IMR-90 (cell line): ENCODE data around the gene TXNL1. TPM values are rescaled to one million over a fixed set of nuclear protein-coding genes. Genes with fewer than 3 reads are reported as not detected.

Experiments
- ATAC-seq: fragments of 200-7000 bp; cut with Tn5 transposase; 2 replicates; pipeline ENCODE4 v1.9.1; 2020; ENCODE audit warnings: low read depth, mild to moderate bottlenecking, moderate library complexity
- BruUV-seq: library from RNA; stranded (reverse); fragments of 400-500 nt; replicated peaks from 2 replicates; lab custom pipeline; 2021; lab: Mats Ljungman, UMichigan
- CTCF ChIA-PET: fragments of 300-600 bp; formaldehyde crosslinking; extraction: SDS; loops from one replicate; lab custom pipeline; 2021; ENCODE audit warnings: antibody characterized with exemption; lab: Yijun Ruan, JAX
- POLR2A ChIA-PET: fragments of 300-600 bp; sonication (Branson Sonifier 250); formaldehyde crosslinking; loops from one replicate; lab custom pipeline; 2022; ENCODE audit warnings: antibody characterized with exemption; ENCODE audit not compliant: unreplicated experiment; lab: Charles Lee
- DNase-seq: peaks from one replicate; pipeline ENCODE4 v3.0.0; 2013
- H2AFZ ChIP-seq: replicated peaks from 2 replicates; pipeline ENCODE3; 2013; ENCODE audit warnings: low read length, mild to moderate bottlenecking; ENCODE audit not compliant: poor library complexity
- H2AK5ac ChIP-seq: 2 replicates; pipeline ENCODE4 v1.6.1; 2013; ENCODE audit warnings: low read depth, low read length, inconsistent platforms
- H2AK9ac ChIP-seq: replicated peaks from 2 replicates; pipeline ENCODE3; 2013; ENCODE audit warnings: mild to moderate bottlenecking, low read depth, low read length, moderate library complexity; ENCODE audit not compliant: poor library complexity
- H2BK120ac ChIP-seq: 2 replicates; pipeline ENCODE4 v1.6.1; 2013; ENCODE audit warnings: low read depth, low read length, inconsistent platforms
- H2BK15ac ChIP-seq: 3 replicates; pipeline ENCODE4 v1.6.1; 2013; ENCODE audit warnings: low read depth, low read length, inconsistent platforms
- H2BK20ac ChIP-seq: 2 replicates; pipeline ENCODE4 v1.6.1; 2013; ENCODE audit warnings: low read depth, mild to moderate bottlenecking, inconsistent platforms, low read length, moderate library complexity
- H2BK5ac ChIP-seq: 2 replicates; pipeline ENCODE4 v1.6.1; 2013; ENCODE audit warnings: mild to moderate bottlenecking, low read depth, low read length, inconsistent platforms; ENCODE audit not compliant: poor library complexity, severe bottlenecking
- H3K14ac ChIP-seq: replicated peaks from 2 replicates; pipeline ENCODE4 v1.6.1; 2013; ENCODE audit warnings: low read depth, low read length, inconsistent platforms
- H3K18ac ChIP-seq: 2 replicates; pipeline ENCODE4 v1.6.1; 2013; ENCODE audit warnings: low read depth, low read length, control low read depth
- H3K23ac ChIP-seq: 2 replicates; pipeline ENCODE4 v1.6.1; 2013; ENCODE audit warnings: low read depth, low read length, inconsistent platforms
- H3K27ac ChIP-seq: 2 replicates; pipeline ENCODE4 v1.5.1; 2013; ENCODE audit warnings: mild to moderate bottlenecking, control low read depth, low read length; ENCODE audit not compliant: insufficient read depth
- H3K27me3 ChIP-seq: 2 replicates; pipeline ENCODE4 v1.6.1; 2013; ENCODE audit warnings: low read length; ENCODE audit not compliant: control insufficient read depth, insufficient read depth
- H3K36me3 ChIP-seq: 2 replicates; pipeline ENCODE4 v1.6.1; 2013; ENCODE audit warnings: low read length, mixed read lengths; ENCODE audit not compliant: control insufficient read depth, insufficient read depth
- H3K4ac ChIP-seq: 2 replicates; pipeline ENCODE4 v1.6.1; 2013; ENCODE audit warnings: low read depth, low read length, inconsistent platforms
- H3K4me1 ChIP-seq: 2 replicates; pipeline ENCODE4 v1.6.1; 2013; ENCODE audit warnings: low read length, mixed read lengths; ENCODE audit not compliant: control insufficient read depth, insufficient read depth
- H3K4me2 ChIP-seq: 2 replicates; pipeline ENCODE4 v1.6.1; 2013; ENCODE audit warnings: low read depth, mild to moderate bottlenecking, control low read depth, low read length, moderate library complexity
- H3K4me3 ChIP-seq: 2 replicates; pipeline ENCODE4 v1.5.1; 2013; ENCODE audit warnings: low read depth, mild to moderate bottlenecking, control low read depth, low read length, moderate library complexity; ENCODE audit not compliant: insufficient read depth
- H3K56ac ChIP-seq: 2 replicates; pipeline ENCODE4 v1.6.1; 2013; ENCODE audit warnings: low read length, inconsistent platforms; ENCODE audit not compliant: insufficient read depth; ENCODE audit errors: extremely low read depth
- H3K79me1 ChIP-seq, 2 experiments: 2 replicates each; pipeline ENCODE4 v1.6.1; 2013; ENCODE audit warnings: low read length in 2 of 2, inconsistent platforms in 1 of 2, low read depth in 1 of 2
- H3K9ac ChIP-seq: 2 replicates; pipeline ENCODE4 v1.6.1; 2013; ENCODE audit warnings: low read depth, low read length, control low read depth
- H3K9me1 ChIP-seq: 2 replicates; pipeline ENCODE4 v1.6.1; 2013; ENCODE audit warnings: low read length, inconsistent platforms; ENCODE audit not compliant: insufficient read depth
- H3K9me3 ChIP-seq: 2 replicates; pipeline ENCODE4 v1.6.1; 2013; ENCODE audit warnings: low read length; ENCODE audit not compliant: control insufficient read depth, insufficient read depth
- H4K20me1 ChIP-seq: 2 replicates; pipeline ENCODE4 v1.6.1; 2013; ENCODE audit warnings: low read length, inconsistent platforms; ENCODE audit not compliant: insufficient read depth
- H4K5ac ChIP-seq: 2 replicates; pipeline ENCODE4 v1.6.1; 2013; ENCODE audit warnings: mild to moderate bottlenecking, low read depth, low read length, control low read depth
- H4K8ac ChIP-seq, 2 experiments: 2 replicates each; pipeline ENCODE4 v1.6.1; 2013; ENCODE audit warnings: low read depth in 2 of 2, low read length in 2 of 2, control low read depth in 1 of 2, inconsistent platforms in 1 of 2
- H4K91ac ChIP-seq: 2 replicates; pipeline ENCODE4 v1.6.1; 2013; ENCODE audit warnings: low read depth, low read length, inconsistent platforms; ENCODE audit not compliant: insufficient read depth
- BHLHE40 ChIP-seq: fragments of 150-350 bp; IDR thresholded peaks from 2 replicates; pipeline ENCODE4 v1.6.1; 2016; ENCODE audit warnings: mild to moderate bottlenecking, low read depth, low read length
- CEBPB ChIP-seq: IDR thresholded peaks from 2 replicates; pipeline ENCODE4 v1.6.1; 2012; ENCODE audit warnings: low read depth, low read length, improper control_type of control experiment
- CHD1 ChIP-seq: IDR thresholded peaks from 2 replicates; pipeline ENCODE4 v1.6.1; 2012; ENCODE audit warnings: low read depth, low read length, improper control_type of control experiment
- FOS ChIP-seq: fragments of 150-350 bp; IDR thresholded peaks from 2 replicates; pipeline ENCODE4 v1.6.1; 2016; ENCODE audit warnings: low read depth, low read length
- MAFK ChIP-seq: IDR thresholded peaks from 2 replicates; pipeline ENCODE4 v1.6.1; 2012; ENCODE audit warnings: low read depth, low read length, improper control_type of control experiment
- MAZ ChIP-seq: IDR thresholded peaks from 2 replicates; pipeline ENCODE4 v1.6.1; 2012; ENCODE audit warnings: low read depth, mild to moderate bottlenecking, low read length, improper control_type of control experiment, moderate library complexity, borderline replicate concordance
- MXI1 ChIP-seq: IDR thresholded peaks from 2 replicates; pipeline ENCODE4 v1.6.1; 2012; ENCODE audit warnings: low read depth, mild to moderate bottlenecking, low read length, moderate library complexity, borderline replicate concordance
- NFE2L2 ChIP-seq: fragments of 150-350 bp; IDR thresholded peaks from 2 replicates; pipeline ENCODE4 v1.6.1; 2016; ENCODE audit warnings: low read depth, mild to moderate bottlenecking, low read length
- POLR2A ChIP-seq: IDR thresholded peaks from 2 replicates; pipeline ENCODE4 v1.6.1; 2012; ENCODE audit warnings: mild to moderate bottlenecking, low read depth, low read length
- RAD21 ChIP-seq: IDR thresholded peaks from 2 replicates; pipeline ENCODE4 v1.6.1; 2012; ENCODE audit warnings: low read length, improper control_type of control experiment
- RCOR1 ChIP-seq: IDR thresholded peaks from 2 replicates; pipeline ENCODE4 v1.6.1; 2012; ENCODE audit warnings: mild to moderate bottlenecking, low read length, improper control_type of control experiment; ENCODE audit not compliant: insufficient replicate concordance
- RFX5 ChIP-seq: IDR thresholded peaks from 2 replicates; pipeline ENCODE4 v1.8.0; 2012; ENCODE audit warnings: low read depth, mild to moderate bottlenecking, low read length, moderate library complexity
- SMC3 ChIP-seq: fragments of 150-350 bp; IDR thresholded peaks from 2 replicates; pipeline ENCODE4 v1.6.1; 2016; ENCODE audit warnings: low read depth, mild to moderate bottlenecking, antibody characterized with exemption, low read length, moderate library complexity
- WGBS, 2 experiments: methylation state at CpG; one replicate each; pipeline versions ENCODE4 v1.1.5 to v1.1.7; 2013; ENCODE audit warnings: missing lambda C conversion rate in 2 of 2; ENCODE audit not compliant: insufficient read length in 1 of 2; ENCODE audit errors: extremely low coverage in 2 of 2; 5-methylcytosine and 5-hydroxymethylcytosine counted together
- dilution Hi-C: fragments of 300-500 bp; cut with HindIII; formaldehyde crosslinking; loops from one replicate; pipeline ENCODE4 v1.14.3; 2018; ENCODE audit warnings: low sequenced_read_pairs; ENCODE audit not compliant: unreplicated experiment
- in situ Hi-C: fragments of 300-500 bp; cut with MboI; formaldehyde crosslinking; loops from 3 replicates; pipeline ENCODE4 v1.14.3; 2019; ENCODE audit warnings: low sequenced_read_pairs, inconsistent platforms, mixed read lengths
- intact Hi-C: fragments of 100-400 bp; cut with micrococcal nuclease; formaldehyde crosslinking; loops from 2 replicates; pipeline ENCODE4 v1.10.0; 2022
- polyA plus RNA-seq, 3 experiments: library from polyadenylated mRNA; depleted of rRNA; stranded (reverse); fragments of >200 nt; gene quantifications; 2 replicates each; pipeline ENCODE4 v1.2.3, GENCODE V29; 2012; ENCODE audit warnings: low replicate concordance in 1 of 3
- total RNA-seq: library from RNA; depleted of rRNA; stranded (reverse); fragments of >200 nt; gene quantifications from 2 replicates; pipeline ENCODE4 v1.2.3, GENCODE V29; 2012
- TF ChIP-seq, protein P1 (sequence below): conservative IDR thresholded peaks from 2 replicates; pipeline ENCODE4 v1.5.1; 2012; ENCODE audit warnings: mild to moderate bottlenecking, low read depth, low read length, improper control_type of control experiment
- TF ChIP-seq, protein P2 (sequence below): fragments of 150-350 bp; IDR thresholded peaks from 2 replicates; pipeline ENCODE4 v1.6.1; 2017; ENCODE audit warnings: mild to moderate bottlenecking, antibody characterized with exemption, low read length, low read depth
- TF ChIP-seq, protein P3 (sequence below): fragments of 150-350 bp; IDR thresholded peaks from 2 replicates; pipeline ENCODE4 v1.6.1; 2016; ENCODE audit warnings: low read depth, mild to moderate bottlenecking, low read length, moderate library complexity, borderline replicate concordance

Gene TXNL1
- total and polyA plus RNA-seq, 2 of the 4 experiments (the other 2 are of a cell fraction) = 38.7 to 62.5 TPM

DNA sequence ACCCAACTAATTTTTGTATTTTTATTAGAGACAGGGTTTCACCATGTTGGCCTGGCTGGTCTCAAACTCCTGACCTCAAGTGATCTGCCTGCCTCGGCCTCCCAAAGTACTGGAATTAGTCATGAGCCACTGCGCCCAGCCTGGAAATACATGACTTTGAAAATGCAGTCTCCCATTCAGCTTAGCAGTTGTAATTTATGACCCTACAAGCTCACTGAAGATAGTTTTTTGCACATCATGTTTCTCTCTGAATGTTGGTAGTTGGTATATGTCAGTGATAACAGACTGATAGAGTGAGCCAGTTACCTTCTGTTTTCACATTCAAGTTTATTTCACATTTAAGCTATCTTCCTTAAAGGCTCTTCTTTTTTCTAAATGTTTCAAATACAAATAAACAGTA lies 19.9 kb upstream of the TXNL1 start:
- no peaks in the 10 kb centered on the region for H3K27me3 ChIP-seq
- no peak overlapping the region for H2BK120ac ChIP-seq
- H2BK20ac ChIP-seq = no peak overlapping the region
- H4K20me1 ChIP-seq = no peaks in the 10 kb centered on the region; the same call in 1 of the 2 replicates
- peaks cover 3% of the 10 kb centered on the region; the same call in 1 of the 2 replicates for H3K9me1 ChIP-seq
- in situ Hi-C loops (no loop called here), intact Hi-C loops (no loop called here), dilution Hi-C loops (no loop called here)
- H3K36me3 ChIP-seq = no peaks in the 10 kb centered on the region
- no peak overlapping the region for H3K9ac ChIP-seq
- WGBS, 2 experiments = 60% methylated on average over 1 of the region's 2 CpGs; no CpG with 5 or more reads in 1 of the 2 experiments
- no peaks in the 10 kb centered on the region for H3K4me1 ChIP-seq
- H2BK5ac ChIP-seq = no peak overlapping the region
- H3K56ac ChIP-seq = no peak overlapping the region
- no peak overlapping the region for H3K23ac ChIP-seq
- no peak overlapping the region for H2AK9ac ChIP-seq
- H3K4ac ChIP-seq = no peak overlapping the region
- no peak overlapping the region for H3K4me3 ChIP-seq
- no peak overlapping the region for H4K8ac ChIP-seq
- H2AFZ ChIP-seq = no peak overlapping the region
- no peak overlapping the region for H4K91ac ChIP-seq
- POLR2A ChIA-PET = no interaction called here
- no peak for ATAC-seq
- BruUV-seq = no TSS peak
- H3K79me1 ChIP-seq = peaks cover 26 to 31% of the 10 kb centered on the region in 2 experiments
- no peak overlapping the region for H3K4me2 ChIP-seq
- no peak for DNase-seq
- TF ChIP-seq, protein P1, sequence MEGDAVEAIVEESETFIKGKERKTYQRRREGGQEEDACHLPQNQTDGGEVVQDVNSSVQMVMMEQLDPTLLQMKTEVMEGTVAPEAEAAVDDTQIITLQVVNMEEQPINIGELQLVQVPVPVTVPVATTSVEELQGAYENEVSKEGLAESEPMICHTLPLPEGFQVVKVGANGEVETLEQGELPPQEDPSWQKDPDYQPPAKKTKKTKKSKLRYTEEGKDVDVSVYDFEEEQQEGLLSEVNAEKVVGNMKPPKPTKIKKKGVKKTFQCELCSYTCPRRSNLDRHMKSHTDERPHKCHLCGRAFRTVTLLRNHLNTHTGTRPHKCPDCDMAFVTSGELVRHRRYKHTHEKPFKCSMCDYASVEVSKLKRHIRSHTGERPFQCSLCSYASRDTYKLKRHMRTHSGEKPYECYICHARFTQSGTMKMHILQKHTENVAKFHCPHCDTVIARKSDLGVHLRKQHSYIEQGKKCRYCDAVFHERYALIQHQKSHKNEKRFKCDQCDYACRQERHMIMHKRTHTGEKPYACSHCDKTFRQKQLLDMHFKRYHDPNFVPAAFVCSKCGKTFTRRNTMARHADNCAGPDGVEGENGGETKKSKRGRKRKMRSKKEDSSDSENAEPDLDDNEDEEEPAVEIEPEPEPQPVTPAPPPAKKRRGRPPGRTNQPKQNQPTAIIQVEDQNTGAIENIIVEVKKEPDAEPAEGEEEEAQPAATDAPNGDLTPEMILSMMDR = no peak
- TF ChIP-seq, protein P2, sequence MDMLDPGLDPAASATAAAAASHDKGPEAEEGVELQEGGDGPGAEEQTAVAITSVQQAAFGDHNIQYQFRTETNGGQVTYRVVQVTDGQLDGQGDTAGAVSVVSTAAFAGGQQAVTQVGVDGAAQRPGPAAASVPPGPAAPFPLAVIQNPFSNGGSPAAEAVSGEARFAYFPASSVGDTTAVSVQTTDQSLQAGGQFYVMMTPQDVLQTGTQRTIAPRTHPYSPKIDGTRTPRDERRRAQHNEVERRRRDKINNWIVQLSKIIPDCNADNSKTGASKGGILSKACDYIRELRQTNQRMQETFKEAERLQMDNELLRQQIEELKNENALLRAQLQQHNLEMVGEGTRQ = no peak
- TF ChIP-seq POLR2A (no peak), RFX5 (no peak), MAZ (no peak), BHLHE40 (no peak), RCOR1 (no peak), RAD21 (no peak), FOS (no peak), NFE2L2 (no peak), MXI1 (no peak), MAFK (no peak), CEBPB (no peak), CHD1 (no peak), SMC3 (no peak)
- TF ChIP-seq, protein P3, sequence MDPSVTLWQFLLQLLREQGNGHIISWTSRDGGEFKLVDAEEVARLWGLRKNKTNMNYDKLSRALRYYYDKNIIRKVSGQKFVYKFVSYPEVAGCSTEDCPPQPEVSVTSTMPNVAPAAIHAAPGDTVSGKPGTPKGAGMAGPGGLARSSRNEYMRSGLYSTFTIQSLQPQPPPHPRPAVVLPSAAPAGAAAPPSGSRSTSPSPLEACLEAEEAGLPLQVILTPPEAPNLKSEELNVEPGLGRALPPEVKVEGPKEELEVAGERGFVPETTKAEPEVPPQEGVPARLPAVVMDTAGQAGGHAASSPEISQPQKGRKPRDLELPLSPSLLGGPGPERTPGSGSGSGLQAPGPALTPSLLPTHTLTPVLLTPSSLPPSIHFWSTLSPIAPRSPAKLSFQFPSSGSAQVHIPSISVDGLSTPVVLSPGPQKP = no peak
- H2BK15ac ChIP-seq = no peak overlapping the region
- H3K14ac ChIP-seq = no peak overlapping the region
- no peak overlapping the region for H3K18ac ChIP-seq
- H4K5ac ChIP-seq = no peak overlapping the region
- H2AK5ac ChIP-seq = no peak overlapping the region
- H3K27ac ChIP-seq = no peak overlapping the region
- CTCF ChIA-PET = interaction anchor here (0.6 kb wide), 1 partner anchor 905 kb away, joined by 3 read pairs; no protein-coding TSS in a partner anchor
- H3K9me3 ChIP-seq = no peaks in the 10 kb centered on the region
